ENCODE results near the gene ERG28. TPM values are rescaled to one million over a fixed set of nuclear protein-coding genes. Genes with fewer than 3 reads are reported as not detected.
A peak's percentile ranks its signal among the peaks of the same experiment; 100 is the strongest.

ERG28 gene
- total and polyA plus RNA-seq, 2 experiments from 2014 or later, result 27.9 to 95.1 TPM

GRCh38 chr14:75662966-75663365, 2.3 kb upstream of the ERG28 start:
- no peaks in the 10 kb centered on the region for H3K27me3 ChIP-seq (ENCODE audit: insufficient read depth)
- no peak for ATAC-seq
- Mint-ChIP-seq H3K27ac (no peak overlapping the region), H3K4me3 (peak overlapping the region; percentile 93; the same call in 2 of the 3 replicates), H3K36me3 (ENCODE audit: low read depth) (peaks cover 18% of the 10 kb centered on the region), H3K4me1 (peaks cover 8% of the 10 kb centered on the region; the same call in 2 of the 3 replicates), H3K27me3 (ENCODE audit: insufficient read depth, low read depth, poor library complexity) (peaks cover 13% of the 10 kb centered on the region), H3K9me3 (no peaks in the 10 kb centered on the region)
- H3K4me1 ChIP-seq (ENCODE audit: insufficient read depth), result peaks cover 16% of the 10 kb centered on the region; the same call in 1 of the 2 replicates
- DNase-seq (ENCODE audit: low spot score), result no peak
- no peak overlapping the region for H3K4me3 ChIP-seq
- H3K4me2 ChIP-seq, result no peak overlapping the region
- peaks cover 66% of the 10 kb centered on the region for H3K79me2 ChIP-seq (replicated peaks; ENCODE audit: insufficient read depth)
- H3F3A ChIP-seq (replicated peaks; ENCODE audit: low read depth), result peaks cover 5% of the 10 kb centered on the region
- H4K20me1 ChIP-seq (replicated peaks; ENCODE audit: insufficient read depth), result peaks cover 6% of the 10 kb centered on the region
- no peak overlapping the region for H2AFZ ChIP-seq
- H3K36me3 ChIP-seq (ENCODE audit: insufficient read depth), result peaks cover 7% of the 10 kb centered on the region; the same call in 1 of the 2 replicates
- no peak overlapping the region for H3K27ac ChIP-seq (ENCODE audit: low read depth)
- TF ChIP-seq REST (IDR thresholded peaks at IDR 0.05; ENCODE audit: unreplicated experiment), result no peak
- no peak for TF ChIP-seq NANOG (IDR thresholded peaks at IDR 0.05; ENCODE audit: borderline replicate concordance)
- TF ChIP-seq CTCF (conservative IDR thresholded peaks at IDR 0.05; ENCODE audit: low read depth in 2 of 2), result no peak
- TF ChIP-seq CREB1 (CRISPR knock-in tag; IDR thresholded peaks at IDR 0.05; ENCODE audit: low read depth), result no peak
- TF ChIP-seq ZNF331 (CRISPR knock-in tag; IDR thresholded peaks at IDR 0.05; ENCODE audit: low read depth), result no peak
- TF ChIP-seq STAT1 (IDR thresholded peaks at IDR 0.05; ENCODE audit: unreplicated experiment), result no peak
- no peak for TF ChIP-seq ZNF462 (CRISPR knock-in tag; IDR thresholded peaks at IDR 0.05)
- no peak for TF ChIP-seq POLR2AphosphoS5 (IDR thresholded peaks at IDR 0.05; ENCODE audit: low read depth)
- no peak for TF ChIP-seq JUNB (IDR thresholded peaks at IDR 0.05; ENCODE audit: unreplicated experiment)
- no peak for TF ChIP-seq ZNF114 (CRISPR knock-in tag; IDR thresholded peaks at IDR 0.05)
- no peak for TF ChIP-seq EZH2phosphoT487 (IDR thresholded peaks at IDR 0.05; ENCODE audit: unreplicated experiment)
- TF ChIP-seq EZH2 (IDR thresholded peaks at IDR 0.05; ENCODE audit: low read depth, unreplicated experiment), result no peak
- TF ChIP-seq ETS1 (IDR thresholded peaks at IDR 0.05), result no peak
- no peaks in the 10 kb centered on the region for H3K9me2 ChIP-seq (ENCODE audit: insufficient read depth)

All from GM23338 (cell line).